ENCODE results near the gene MCTP2. TPM values are rescaled to one million over a fixed set of nuclear protein-coding genes. Genes with fewer than 3 reads are reported as not detected.

The MCTP2 gene
- total RNA-seq, 1 experiment from 2014 or later, result 0.19 TPM

DNA sequence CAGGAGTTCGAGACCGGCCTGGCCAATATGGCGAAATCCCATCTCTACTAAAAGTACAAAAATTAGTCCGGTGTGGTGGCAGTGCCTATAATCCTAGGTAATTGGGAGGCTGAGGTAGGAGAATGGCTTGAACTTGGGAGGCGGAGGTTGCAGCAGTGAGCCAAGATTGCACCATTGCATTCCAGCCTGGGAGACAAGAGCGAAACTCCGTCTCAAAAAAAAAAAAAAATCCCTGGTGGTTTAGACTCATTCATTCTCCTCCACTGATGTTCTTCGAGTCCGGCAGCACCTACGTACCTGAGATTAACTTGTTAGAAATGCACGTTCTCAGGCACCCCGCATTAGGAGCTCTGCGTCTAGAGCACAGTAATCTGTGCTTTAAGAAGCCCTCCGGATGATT, 3.7 kb downstream of the MCTP2 start:
- ChIA-PET POLR2A (ENCODE audit: low non-redundant PET) (no interaction called here), CTCF (no interaction called here)
- intact Hi-C loops (cut with micrococcal nuclease; ENCODE audit: unreplicated experiment), result no loop called here
- Histone ChIP-seq H3K36me3 (ENCODE audit: insufficient read depth, low read length, poor library complexity, severe bottlenecking) (no peaks in the 10 kb centered on the region), H3K4me1 (ENCODE audit: insufficient read depth, low read length, poor library complexity, severe bottlenecking) (no peaks in the 10 kb centered on the region), H3K27me3 (replicated peaks; ENCODE audit: insufficient read depth, low read depth, low read length, poor library complexity) (peaks cover 18% of the 10 kb centered on the region), H3K9me3 (ENCODE audit: low read depth, low read length, poor library complexity, severe bottlenecking) (no peaks in the 10 kb centered on the region), H3K4me3 (ENCODE audit: low read depth, low read length, poor library complexity, severe bottlenecking) (no peak overlapping the region), H3K27ac (ENCODE audit: low read depth, low read length, poor library complexity, severe bottlenecking) (no peak overlapping the region)
- BruUV-seq (replicated peaks), result no TSS peak
- TF ChIP-seq CTCF (conservative IDR thresholded peaks at IDR 0.05; ENCODE audit: low read depth, low read length), result no peak
- no peak for TF ChIP-seq EZH2 (IDR thresholded peaks at IDR 0.05; ENCODE audit: borderline replicate concordance, low read depth, low read length, poor library complexity, severe bottlenecking)
- DNase-seq (ENCODE audit: low spot score), result no peak

- no peak overlapping the region for H3K4me3 ChIP-seq (ENCODE audit: low read depth, low read length, poor library complexity, severe bottlenecking)
- ChIA-PET CTCF (no interaction called here), POLR2A (ENCODE audit: low non-redundant PET) (no interaction called here)
- H3K27me3 ChIP-seq (replicated peaks; ENCODE audit: insufficient read depth, low read depth, low read length, poor library complexity), result peaks cover 15% of the 10 kb centered on the region
- intact Hi-C loops (cut with micrococcal nuclease; ENCODE audit: unreplicated experiment), result no loop called here
- no peaks in the 10 kb centered on the region for H3K9me3 ChIP-seq (ENCODE audit: low read depth, low read length, poor library complexity, severe bottlenecking)
- DNase-seq (ENCODE audit: low spot score), result no peak
- no peak overlapping the region for H3K27ac ChIP-seq (ENCODE audit: low read depth, low read length, poor library complexity, severe bottlenecking)
- TF ChIP-seq EZH2 (IDR thresholded peaks at IDR 0.05; ENCODE audit: borderline replicate concordance, low read depth, low read length, poor library complexity, severe bottlenecking) (no peak), CTCF (conservative IDR thresholded peaks at IDR 0.05; ENCODE audit: low read depth, low read length) (no peak)
- H3K36me3 ChIP-seq (ENCODE audit: insufficient read depth, low read length, poor library complexity, severe bottlenecking), result no peaks in the 10 kb centered on the region
- H3K4me1 ChIP-seq (ENCODE audit: insufficient read depth, low read length, poor library complexity, severe bottlenecking), result no peaks in the 10 kb centered on the region
- no TSS peak for BruUV-seq (replicated peaks)
Measured at GRCh38 chr15:94235646-94236045, 4.3 kb downstream of the MCTP2 start.

- no peaks in the 10 kb centered on the region for H3K4me1 ChIP-seq (ENCODE audit: insufficient read depth, low read length, poor library complexity, severe bottlenecking)
- no peaks in the 10 kb centered on the region for H3K36me3 ChIP-seq (ENCODE audit: insufficient read depth, low read length, poor library complexity, severe bottlenecking)
- BruUV-seq (replicated peaks), result no TSS peak
- CTCF ChIA-PET, result no interaction called here
- POLR2A ChIA-PET (ENCODE audit: low non-redundant PET), result no interaction called here
- no peak overlapping the region for H3K4me3 ChIP-seq (ENCODE audit: low read depth, low read length, poor library complexity, severe bottlenecking)
- H3K27me3 ChIP-seq (replicated peaks; ENCODE audit: insufficient read depth, low read depth, low read length, poor library complexity), result peaks cover 6% of the 10 kb centered on the region
- intact Hi-C loops (cut with micrococcal nuclease; ENCODE audit: unreplicated experiment), result no loop called here
- no peaks in the 10 kb centered on the region for H3K9me3 ChIP-seq (ENCODE audit: low read depth, low read length, poor library complexity, severe bottlenecking)
- DNase-seq (ENCODE audit: low spot score), result no peak
- H3K27ac ChIP-seq (ENCODE audit: low read depth, low read length, poor library complexity, severe bottlenecking), result no peak overlapping the region
- no peak for TF ChIP-seq EZH2 (IDR thresholded peaks at IDR 0.05; ENCODE audit: borderline replicate concordance, low read depth, low read length, poor library complexity, severe bottlenecking)
- TF ChIP-seq CTCF (conservative IDR thresholded peaks at IDR 0.05; ENCODE audit: low read depth, low read length), result no peak
Measured at GRCh38 chr15:94236608-94237007, 5.2 kb downstream of the MCTP2 start.
